AG20443 (cell line): ENCODE measurements around the gene MACROD1.
"Not testable (repeated sequence)": the region's sequence is repeated elsewhere in the genome, so short reads cannot be mapped to it uniquely, and the experiment has no call there.

ENCODE experiments used
- DNase-seq: peaks from one replicate; pipeline ENCODE4 v3.0.0; 2012; ENCODE audit warnings: low spot score, mixed read lengths

Gene MACROD1

GRCh38 chr11:64056213-64056785 is 109.6 kb downstream of the MACROD1 start:
- DNase-seq: no peak

- DNase-seq: no peak
These were observed 110.8 kb downstream of the MACROD1 start for GRCh38 chr11:64055077-64055476.

GRCh38 chr11:64053699-64054098 is 112.2 kb downstream of the MACROD1 start:
- DNase-seq: no peak

GRCh38 chr11:64052938-64053622 is 112.8 kb downstream of the MACROD1 start:
- DNase-seq: no peak

- no peak for DNase-seq
These were observed 113.5 kb downstream of the MACROD1 start for GRCh38 chr11:64052436-64052835.

GRCh38 chr11:64051297-64051696 is 114.6 kb downstream of the MACROD1 start:
- no peak for DNase-seq

- DNase-seq: no peak
These were observed 116.4 kb downstream of the MACROD1 start for GRCh38 chr11:64049509-64049908.

- no peak for DNase-seq
These were observed 117.7 kb downstream of the MACROD1 start for GRCh38 chr11:64048042-64048854.

- not testable (repeated sequence) for DNase-seq
These were observed 118.5 kb downstream of the MACROD1 start for GRCh38 chr11:64047373-64047772.

GRCh38 chr11:64045700-64046099 is 120.2 kb downstream of the MACROD1 start:
- DNase-seq: no peak

GRCh38 chr11:64044730-64045393 is 121.1 kb downstream of the MACROD1 start:
- DNase-seq: no peak

GRCh38 chr11:64043545-64043944 is 122.4 kb downstream of the MACROD1 start:
- DNase-seq: no peak

GRCh38 chr11:64042301-64042700 is 123.6 kb downstream of the MACROD1 start:
- DNase-seq: no peak

GRCh38 chr11:64041846-64042245 is 124.1 kb downstream of the MACROD1 start:
- no peak for DNase-seq

GRCh38 chr11:64040684-64041322 is 125.1 kb downstream of the MACROD1 start:
- no peak for DNase-seq

- DNase-seq: no peak
These were observed 126.8 kb downstream of the MACROD1 start for GRCh38 chr11:64039012-64039665.

- DNase-seq: no peak
These were observed 127.4 kb downstream of the MACROD1 start for GRCh38 chr11:64038500-64038899.

GRCh38 chr11:64037027-64037634 is 128.8 kb downstream of the MACROD1 start:
- DNase-seq: no peak

GRCh38 chr11:64036087-64037026 is 129.6 kb downstream of the MACROD1 start:
- peak; percentile 76 for DNase-seq

- DNase-seq: peak; percentile 46
These were observed 130.3 kb downstream of the MACROD1 start, which contains the start of gene FLRT1 for GRCh38 chr11:64035576-64035975. Gene FLRT1 (plus strand): TSS chr11:64035931. CDS start chr11:64116268, 80,337 bp downstream.
